ENCODE measurements around the gene CARS2. TPM values are rescaled to one million over a fixed set of nuclear protein-coding genes. Genes with fewer than 3 reads are reported as not detected.
"Not testable (repeated sequence)": the region's sequence is repeated elsewhere in the genome, so short reads cannot be mapped to it uniquely, and the experiment has no call there.

CARS2 gene
- total RNA-seq (2014; rRNA removed; shearing (Covaris generic)): 25.3 and 28.5 TPM in 2 replicates

GRCh38 chr13:110705826-110706569 is at the start of gene CARS2:
Gene CARS2 (minus strand): TSS chr13:110706116. CDS start chr13:110706093, 23 bp downstream.
- peak; percentile 94 for DNase-seq (ENCODE audit: low read depth)

GRCh38 chr13:110748271-110748670 is 42.4 kb upstream of the CARS2 start:
- DNase-seq (ENCODE audit: low read depth): no peak

- DNase-seq (ENCODE audit: low read depth): peak; percentile 7
Measured at GRCh38 chr13:110746438-110746837, 40.5 kb upstream of the CARS2 start.

- DNase-seq (ENCODE audit: low read depth): no peak
Measured at GRCh38 chr13:110743687-110744086, 37.8 kb upstream of the CARS2 start.

GRCh38 chr13:110737555-110737954 is 31.6 kb upstream of the CARS2 start:
- DNase-seq (ENCODE audit: low read depth): no peak

GRCh38 chr13:110734561-110734960 is 28.6 kb upstream of the CARS2 start:
- DNase-seq (ENCODE audit: low read depth): no peak

GRCh38 chr13:110731072-110731471 is 25.2 kb upstream of the CARS2 start:
- DNase-seq (ENCODE audit: low read depth): no peak

GRCh38 chr13:110726726-110727125 is 20.8 kb upstream of the CARS2 start:
- no peak for DNase-seq (ENCODE audit: low read depth)

- DNase-seq (ENCODE audit: low read depth): not testable (repeated sequence)
Measured at GRCh38 chr13:110726153-110726552, 20.2 kb upstream of the CARS2 start.

GRCh38 chr13:110723598-110723997 is 17.7 kb upstream of the CARS2 start:
- DNase-seq (ENCODE audit: low read depth): no peak

- no peak for DNase-seq (ENCODE audit: low read depth)
Measured at GRCh38 chr13:110722971-110723370, 17.1 kb upstream of the CARS2 start.

- DNase-seq (ENCODE audit: low read depth): no peak
Measured at GRCh38 chr13:110719036-110719710, 13.3 kb upstream of the CARS2 start.

- DNase-seq (ENCODE audit: low read depth): peak; percentile 34
Measured at GRCh38 chr13:110716247-110716515, 10.3 kb upstream of the CARS2 start.

- peak; percentile 99 for DNase-seq (ENCODE audit: low read depth)
Measured at GRCh38 chr13:110715395-110716246, 9.7 kb upstream of the CARS2 start.

GRCh38 chr13:110714797-110715394 is 9.0 kb upstream of the CARS2 start:
- DNase-seq (ENCODE audit: low read depth): no peak

- peak; percentile 57 for DNase-seq (ENCODE audit: low read depth)
Measured at GRCh38 chr13:110713981-110714796, 8.3 kb upstream of the CARS2 start.

GRCh38 chr13:110713642-110713952 is 7.7 kb upstream of the CARS2 start, which contains the start of gene ING1:
Gene ING1 (plus strand): TSS chr13:110713700. CDS start chr13:110714150, 450 bp downstream.
- DNase-seq (ENCODE audit: low read depth): no peak

- peak; percentile 98 for DNase-seq (ENCODE audit: low read depth)
Measured at GRCh38 chr13:110712849-110713641, 7.1 kb upstream of the CARS2 start.

GRCh38 chr13:110712081-110712848 is 6.3 kb upstream of the CARS2 start:
- DNase-seq (ENCODE audit: low read depth): peak; percentile 82

Data from M059J (cell line).